NCI-H1417 (cell line): ENCODE results near the gene ZCWPW2.
A peak's percentile ranks its signal among the peaks of the same experiment; 100 is the strongest.

Experiments
- DNase-seq, 3 experiments: peaks; one replicate each; lab custom pipeline; 2025; lab: John Stamatoyannopoulos, UW

The ZCWPW2 gene

DNA sequence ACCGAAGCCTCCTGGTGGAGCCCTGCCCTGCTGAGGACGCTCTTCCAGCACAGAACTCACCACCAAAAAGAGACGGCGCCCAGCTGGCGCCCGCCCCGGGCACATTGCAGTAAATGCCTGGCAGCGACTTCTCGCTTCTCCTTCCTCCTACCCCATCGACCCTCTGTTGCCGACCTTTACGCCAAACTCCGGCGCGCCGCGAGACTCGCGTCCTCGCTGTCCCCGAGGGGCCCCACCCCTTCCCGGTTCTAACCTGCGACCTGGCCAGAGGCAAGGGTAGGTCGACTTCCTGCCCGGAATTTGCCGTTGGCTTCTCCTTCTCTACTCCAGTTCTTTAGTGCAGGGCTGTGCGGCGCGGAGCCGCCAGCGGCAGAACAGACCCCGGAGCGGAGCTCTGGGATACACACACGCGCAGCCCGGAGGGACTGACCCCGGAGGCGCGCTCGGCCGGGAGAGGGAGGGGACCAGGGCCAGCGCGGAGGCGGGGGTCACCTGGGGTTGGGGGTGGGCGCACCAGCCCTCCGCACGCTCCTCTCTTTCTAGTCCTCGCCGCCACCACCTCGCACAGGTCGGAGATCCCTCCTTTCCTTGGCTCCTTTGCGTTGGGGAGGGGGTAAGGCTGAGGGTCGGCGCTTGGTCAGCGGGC lies 226.7 kb downstream of the ZCWPW2 start:
- DNase-seq = peak; percentile 17 to 71 (median 66)
